GM18873 (cell line): ENCODE measurements around the gene ZXDC.

Source experiments
- ATAC-seq: cut with Tn5 transposase; IDR thresholded peaks from one replicate; pipeline ENCODE4 v1.9.1; 2021; ENCODE audit warnings: mild to moderate bottlenecking, moderate library complexity, moderate number of reproducible peaks; ENCODE audit not compliant: unreplicated experiment, low FRiP score

The ZXDC gene

GRCh38 chr3:126511291-126511690, 35.6 kb upstream of the ZXDC start:
- ATAC-seq = no peak

DNA sequence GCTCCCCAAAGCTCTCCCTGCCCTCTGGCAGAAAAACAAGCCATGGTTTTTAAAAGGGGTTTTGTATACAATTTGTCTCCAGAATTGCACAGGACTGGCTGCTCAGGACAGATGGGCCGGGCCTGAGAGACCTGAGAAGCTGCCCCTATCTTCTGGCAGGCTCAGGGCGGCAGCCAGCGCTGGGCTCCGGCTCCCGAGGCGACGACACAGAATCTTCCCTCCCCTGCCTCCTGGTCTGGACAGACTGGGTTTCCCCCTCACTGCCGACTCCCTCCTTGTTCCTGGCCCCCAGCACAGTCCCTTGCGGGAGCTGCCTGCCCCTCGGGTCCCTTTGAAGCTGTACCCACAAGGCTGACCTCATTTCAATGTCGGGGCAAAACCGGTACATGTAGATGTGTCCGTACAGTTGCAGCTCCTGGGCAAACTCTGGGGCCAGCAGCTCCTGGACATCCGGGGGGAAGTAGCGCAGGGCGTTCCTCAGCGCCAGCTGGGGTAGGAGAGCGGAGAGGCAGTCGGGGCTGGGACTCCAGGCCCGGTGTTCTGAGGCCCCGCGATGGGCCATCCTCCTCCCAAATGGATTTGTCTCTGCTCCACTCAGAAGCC, 34.7 kb upstream of the ZXDC start:
- no peak for ATAC-seq

- ATAC-seq = no peak
These were observed 34.1 kb upstream of the ZXDC start for GRCh38 chr3:126509597-126510307.

DNA sequence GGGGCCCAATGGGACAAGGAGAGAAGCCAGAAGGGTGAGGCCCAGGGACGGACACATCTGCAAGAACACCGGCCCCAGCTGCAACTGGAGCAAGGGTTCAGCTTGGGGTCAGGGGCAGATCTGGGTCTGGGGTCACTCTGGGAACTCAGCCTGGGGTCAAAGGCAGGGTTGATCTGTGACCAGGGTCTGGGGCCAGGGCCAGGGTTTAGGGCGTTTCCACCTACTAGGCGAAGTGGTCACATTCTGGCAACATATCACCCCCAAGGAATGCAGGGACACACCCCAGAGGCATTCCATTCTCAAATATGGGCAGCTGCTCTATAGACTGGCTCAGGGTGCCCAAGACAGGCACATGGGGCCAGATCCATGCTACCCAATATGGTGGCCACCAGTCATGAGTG, 32.9 kb upstream of the ZXDC start:
- no peak for ATAC-seq

- ATAC-seq = no peak
These were observed 32.2 kb upstream of the ZXDC start for GRCh38 chr3:126507886-126508285.

DNA sequence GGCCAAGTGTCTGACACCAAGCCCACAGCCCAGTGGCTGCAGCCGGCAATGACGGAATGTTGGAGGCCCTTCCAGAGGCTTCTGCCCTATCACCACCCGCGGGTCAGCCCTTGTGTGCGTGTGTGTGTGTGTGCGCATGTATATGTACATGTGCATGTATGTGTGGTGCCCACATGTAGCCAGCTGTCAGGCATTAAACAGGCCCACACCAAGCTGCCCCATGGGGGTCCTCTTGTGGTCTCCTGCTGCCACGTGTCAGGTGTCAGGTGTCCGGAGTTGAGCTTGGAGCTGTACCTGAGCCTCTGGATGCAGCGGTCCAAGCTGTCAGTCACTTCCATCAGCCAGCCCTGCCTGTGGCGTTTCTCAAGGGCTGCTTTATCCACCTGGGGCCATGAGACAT, 28.0 kb upstream of the ZXDC start:
- ATAC-seq = no peak

- no peak for ATAC-seq
These were observed 27.0 kb upstream of the ZXDC start for GRCh38 chr3:126502656-126503055.

GRCh38 chr3:126501736-126502135, 26.0 kb upstream of the ZXDC start:
- no peak for ATAC-seq

GRCh38 chr3:126501054-126501453, 25.4 kb upstream of the ZXDC start:
- ATAC-seq = no peak

DNA sequence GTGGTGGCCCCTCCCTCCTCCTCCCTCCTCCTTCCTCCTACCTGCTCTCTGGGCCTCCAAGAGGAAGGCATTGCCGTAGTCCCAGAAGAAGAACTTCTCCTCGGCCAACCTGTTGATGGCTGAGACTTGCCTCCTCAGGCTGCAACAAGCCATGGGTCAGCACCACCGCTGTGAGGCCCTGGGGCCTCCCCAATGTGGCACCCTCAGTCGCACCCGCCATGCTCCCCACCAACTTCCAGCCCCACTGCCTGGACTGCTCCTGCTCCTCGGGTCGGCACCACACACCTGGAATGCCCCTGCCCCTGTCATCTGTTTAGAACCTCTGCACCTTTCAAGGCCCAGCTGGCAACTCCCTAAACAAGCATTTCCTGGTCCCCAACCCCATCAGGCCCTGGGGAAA, 24.3 kb upstream of the ZXDC start:
- no peak for ATAC-seq

DNA sequence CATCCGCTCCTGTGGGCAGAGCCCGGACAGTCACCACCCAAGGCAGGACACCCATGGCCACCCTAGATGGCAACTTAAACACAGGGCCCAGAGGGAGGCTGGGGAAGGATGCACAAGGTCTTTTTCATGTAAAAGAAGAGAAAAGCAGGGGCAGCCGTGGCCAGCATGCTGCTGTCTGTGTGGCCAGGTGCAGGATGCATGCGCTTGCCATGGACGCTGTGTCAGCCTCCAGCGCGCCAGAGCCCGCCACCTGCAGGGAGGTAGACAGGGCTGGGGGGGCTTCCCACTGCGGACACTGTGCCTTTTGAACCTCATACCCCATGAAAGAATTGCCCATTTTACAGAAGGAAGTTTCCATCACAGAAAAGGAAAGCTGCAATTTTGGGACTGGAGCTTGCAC, 23.7 kb upstream of the ZXDC start:
- no peak for ATAC-seq

DNA sequence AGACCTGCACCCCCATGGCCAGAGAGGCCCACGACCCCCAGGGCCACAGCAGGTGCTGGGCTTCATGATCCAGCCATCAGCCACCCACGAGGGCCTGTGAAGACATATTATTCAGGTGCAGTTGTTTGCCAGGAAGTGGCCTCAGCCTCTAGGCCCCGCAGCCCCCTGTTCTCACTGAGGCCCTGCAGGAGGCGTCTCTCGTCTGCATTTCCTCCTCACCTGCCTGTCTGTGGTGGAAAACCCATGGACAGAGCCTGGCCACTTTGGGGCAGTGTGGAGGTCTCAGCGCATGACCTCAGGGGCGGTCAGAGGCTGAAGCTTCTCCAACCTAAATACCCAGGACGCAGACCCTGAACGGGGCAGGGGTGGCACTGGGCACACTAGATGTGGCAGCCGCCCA, 23.2 kb upstream of the ZXDC start:
- no peak for ATAC-seq

DNA sequence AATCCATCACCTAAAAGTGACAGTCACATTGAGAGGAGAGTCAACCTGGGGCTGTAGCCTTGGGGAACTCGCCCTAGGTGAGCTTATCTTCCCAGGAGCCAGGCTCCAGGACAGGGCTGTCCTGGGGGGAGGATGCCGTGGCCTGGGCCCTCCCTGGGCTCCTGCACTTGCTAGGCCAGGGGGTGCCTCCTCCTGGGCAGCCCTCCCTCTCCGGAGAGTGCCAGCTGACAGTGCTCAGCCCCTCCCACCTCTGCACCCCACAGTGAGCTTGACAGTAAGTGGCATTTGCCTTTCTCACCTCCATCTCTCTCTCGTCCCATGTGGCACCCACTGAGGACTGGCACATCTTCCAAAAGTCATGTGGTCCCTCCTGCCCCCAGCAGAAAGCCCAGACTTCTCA, 22.8 kb upstream of the ZXDC start:
- ATAC-seq = no peak

DNA sequence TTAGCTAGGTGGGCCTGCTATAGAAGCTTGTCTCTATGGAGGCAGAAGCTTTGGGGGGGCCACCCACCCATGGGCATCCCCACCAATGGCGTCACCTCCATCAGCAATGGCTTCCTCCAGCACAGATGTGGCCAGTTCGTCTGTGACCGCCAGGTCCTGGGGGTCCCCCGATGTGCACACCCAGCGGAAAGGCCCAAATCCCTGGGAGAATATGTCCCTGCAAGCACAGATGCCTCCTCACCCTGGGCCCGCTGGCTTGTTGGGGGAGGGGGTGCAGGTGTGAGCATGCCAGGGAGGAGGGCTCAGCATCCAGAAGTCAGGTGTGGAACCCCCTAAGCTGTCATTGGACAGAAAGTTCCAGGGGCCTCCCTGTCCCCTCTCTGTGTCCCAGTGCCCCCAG, 22.3 kb upstream of the ZXDC start:
- no peak for ATAC-seq

DNA sequence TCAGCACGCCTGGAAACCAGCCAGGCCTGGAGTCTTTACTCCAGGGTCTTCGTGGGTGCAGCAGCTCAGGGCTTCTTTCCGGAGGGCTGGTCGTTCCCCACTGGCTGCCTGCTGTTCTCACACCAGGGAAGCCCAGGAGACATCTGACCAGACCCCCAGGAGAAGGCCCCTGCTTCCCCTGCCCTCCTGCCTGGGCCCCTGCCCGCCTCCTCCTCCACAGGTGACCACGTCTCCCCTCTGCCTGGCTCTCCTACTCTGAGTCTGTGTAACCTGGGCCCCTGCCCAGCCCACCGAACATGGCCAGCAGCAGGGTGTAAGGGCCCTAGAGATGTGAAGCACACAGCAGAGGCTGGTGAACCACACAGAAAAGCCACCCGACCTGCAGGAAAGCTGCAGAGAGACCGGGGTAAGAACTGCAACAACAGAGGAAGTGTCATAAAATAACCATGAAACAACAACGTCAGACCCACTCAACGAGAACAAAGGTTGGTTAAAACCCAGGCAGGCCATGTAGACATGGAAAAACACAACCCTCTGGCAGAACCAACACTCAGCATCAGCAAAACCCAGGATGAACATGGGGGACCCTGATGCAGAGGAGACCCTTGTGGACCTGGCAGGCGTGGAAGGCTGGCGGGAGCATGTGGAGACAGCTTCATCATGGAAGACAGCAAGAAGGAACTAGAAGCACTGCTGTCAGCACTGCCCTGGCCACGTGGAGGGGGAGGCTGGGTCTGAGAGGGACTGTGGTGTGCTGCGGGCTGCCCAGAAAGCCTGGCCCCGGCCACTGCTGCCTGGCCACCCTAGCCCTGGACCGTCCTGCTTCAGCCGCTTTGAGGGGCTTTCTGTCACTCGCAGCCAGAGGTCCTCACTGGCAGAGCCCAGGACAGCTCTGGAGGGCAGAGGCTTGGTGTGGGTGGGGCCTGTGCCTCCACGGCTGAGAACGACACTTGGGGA, 21.5 kb upstream of the ZXDC start:
- ATAC-seq = no peak

DNA sequence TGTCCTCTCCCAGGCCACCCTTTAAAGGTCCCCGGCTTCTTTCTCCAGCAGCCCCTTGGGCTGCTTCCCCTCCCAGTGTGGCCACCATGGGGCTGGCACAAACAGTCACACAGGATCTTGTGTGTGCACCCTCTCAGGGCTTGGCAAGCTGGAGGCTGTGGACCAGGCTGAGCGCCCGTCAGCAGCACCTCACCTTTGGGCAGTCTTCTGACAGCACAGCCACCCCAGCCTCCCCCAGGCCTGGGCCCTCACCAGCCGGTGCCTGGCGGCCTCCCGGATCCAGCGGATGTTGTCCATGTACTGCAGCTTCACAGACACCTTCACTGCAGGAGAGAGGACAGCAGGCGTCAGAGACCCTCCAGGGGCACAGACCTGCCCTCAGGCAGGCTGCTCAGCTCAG, 20.1 kb upstream of the ZXDC start:
- ATAC-seq = no peak

DNA sequence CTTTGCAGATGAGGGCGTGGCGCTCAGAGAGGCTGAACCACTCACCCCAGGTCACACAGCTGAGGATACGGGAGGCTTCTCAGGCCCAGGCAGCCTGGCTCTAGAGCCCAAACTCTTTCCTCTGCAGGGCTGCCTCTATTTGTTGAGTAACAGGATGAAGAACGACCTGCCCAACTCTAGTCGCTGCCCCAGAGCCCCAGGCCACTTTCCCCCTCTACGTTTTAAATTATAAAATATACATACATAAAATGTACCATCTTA, 19.2 kb upstream of the ZXDC start:
- ATAC-seq = no peak

- ATAC-seq = no peak
These were observed 18.7 kb upstream of the ZXDC start for GRCh38 chr3:126494204-126494969.

GRCh38 chr3:126493739-126494138, 18.0 kb upstream of the ZXDC start:
- ATAC-seq = no peak

DNA sequence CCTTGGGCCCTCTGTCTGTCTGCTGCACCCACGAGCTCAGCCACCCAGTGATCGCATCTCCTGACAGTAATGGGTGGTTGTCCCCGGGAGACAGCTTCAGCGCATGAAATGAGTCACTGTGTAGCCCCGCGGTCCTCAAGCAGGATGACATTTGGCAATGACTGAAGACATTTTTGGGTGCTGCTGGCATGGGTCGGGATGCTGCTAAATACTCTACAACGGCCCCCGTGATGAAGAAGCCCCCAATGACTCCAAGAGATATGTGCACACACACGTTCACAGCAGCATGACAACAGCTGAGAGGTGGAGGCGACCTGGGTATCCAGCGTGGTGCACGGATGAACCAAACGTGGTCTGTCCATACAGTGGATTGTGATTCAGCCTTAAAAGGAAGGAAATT, 17.4 kb upstream of the ZXDC start:
- ATAC-seq = no peak
